Measurements from ENCODE around the gene AOPEP. TPM values are rescaled to one million over a fixed set of nuclear protein-coding genes. Genes with fewer than 3 reads are reported as not detected.

Gene AOPEP
- total RNA-seq, 1 donor from 2014 or later: 175 TPM

- Histone ChIP-seq H3K4me1 (peaks cover 4% of the 10 kb centered on the region), H3K36me3 (peaks cover 22% of the 10 kb centered on the region), H3K4me3 (no peak overlapping the region), H3K27ac (replicated peaks) (no peak overlapping the region), H3K9me3 (replicated peaks) (peaks cover 22% of the 10 kb centered on the region), H3K27me3 (ENCODE audit: low read depth) (no peaks in the 10 kb centered on the region)
- no peak for DNase-seq
- TF ChIP-seq CTCF (IDR thresholded peaks at IDR 0.05; ENCODE audit: borderline replicate concordance): no peak
- intact Hi-C loops (cut with micrococcal nuclease): no loop called here
Observed at GRCh38 chr9:94746541-94747370, 20.3 kb downstream of the AOPEP start.

GRCh38 chr9:94754976-94755475, 28.5 kb downstream of the AOPEP start:
- intact Hi-C loops (cut with micrococcal nuclease): no loop called here
- no peak overlapping the region for H3K27ac ChIP-seq (replicated peaks)
- peaks cover 5% of the 10 kb centered on the region for H3K9me3 ChIP-seq (replicated peaks)
- H3K36me3 ChIP-seq: peaks cover 7% of the 10 kb centered on the region
- DNase-seq: no peak
- H3K27me3 ChIP-seq (ENCODE audit: low read depth): no peaks in the 10 kb centered on the region
- no peaks in the 10 kb centered on the region for H3K4me1 ChIP-seq
- TF ChIP-seq CTCF (IDR thresholded peaks at IDR 0.05; ENCODE audit: borderline replicate concordance): no peak
- no peak overlapping the region for H3K4me3 ChIP-seq

DNA sequence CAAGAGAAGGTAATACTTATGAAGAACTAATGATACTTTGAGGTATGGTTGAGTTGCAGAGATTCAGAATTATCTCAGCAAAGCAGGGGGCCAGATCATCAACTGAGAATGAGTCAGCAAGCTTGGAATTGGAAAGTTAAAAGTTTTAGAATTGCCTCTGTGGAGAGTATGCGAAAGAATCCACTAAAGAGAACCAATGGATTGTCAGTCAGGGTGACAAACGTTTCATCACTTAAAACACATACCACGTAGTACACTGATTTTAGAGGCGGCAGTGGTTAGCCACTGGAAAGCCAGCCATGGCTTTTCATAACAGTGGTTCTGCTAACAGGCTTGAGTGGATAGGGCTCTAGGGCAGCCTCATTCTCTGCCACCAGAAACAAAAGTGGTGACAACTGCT, 30.7 kb downstream of the AOPEP start:
- TF ChIP-seq CTCF (IDR thresholded peaks at IDR 0.05; ENCODE audit: borderline replicate concordance): no peak
- Histone ChIP-seq H3K27ac (replicated peaks) (no peak overlapping the region), H3K4me3 (no peak overlapping the region), H3K27me3 (ENCODE audit: low read depth) (no peaks in the 10 kb centered on the region), H3K9me3 (replicated peaks) (no peaks in the 10 kb centered on the region), H3K4me1 (no peaks in the 10 kb centered on the region), H3K36me3 (peaks cover 10% of the 10 kb centered on the region)
- intact Hi-C loops (cut with micrococcal nuclease): no loop called here
- DNase-seq: no peak

DNA sequence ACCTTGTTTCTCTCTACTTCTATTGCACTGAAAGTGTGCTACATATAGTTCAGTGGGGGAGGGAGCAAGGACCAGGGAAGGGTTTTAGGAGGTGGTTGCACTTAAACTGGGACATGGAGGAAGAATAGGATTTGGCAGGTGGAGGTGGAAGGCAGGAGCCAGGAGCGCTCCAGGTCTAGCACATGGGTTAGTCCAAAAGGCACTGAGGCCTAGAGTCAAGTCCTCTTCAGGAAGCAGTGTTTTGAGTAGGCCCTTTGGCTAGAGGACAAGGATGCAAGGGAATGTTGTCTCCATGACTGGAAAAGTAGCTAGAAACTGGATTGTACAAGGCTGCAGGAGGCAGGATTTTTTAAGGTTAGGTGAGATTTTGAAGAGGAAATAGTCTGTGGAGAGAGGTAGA, 31.5 kb downstream of the AOPEP start:
- TF ChIP-seq CTCF (IDR thresholded peaks at IDR 0.05; ENCODE audit: borderline replicate concordance): no peak
- intact Hi-C loops (cut with micrococcal nuclease): no loop called here
- Histone ChIP-seq H3K27me3 (ENCODE audit: low read depth) (no peaks in the 10 kb centered on the region), H3K9me3 (replicated peaks) (no peaks in the 10 kb centered on the region), H3K4me3 (no peak overlapping the region), H3K4me1 (no peaks in the 10 kb centered on the region), H3K27ac (replicated peaks) (no peak overlapping the region), H3K36me3 (peaks cover 10% of the 10 kb centered on the region)
- no peak for DNase-seq

DNA sequence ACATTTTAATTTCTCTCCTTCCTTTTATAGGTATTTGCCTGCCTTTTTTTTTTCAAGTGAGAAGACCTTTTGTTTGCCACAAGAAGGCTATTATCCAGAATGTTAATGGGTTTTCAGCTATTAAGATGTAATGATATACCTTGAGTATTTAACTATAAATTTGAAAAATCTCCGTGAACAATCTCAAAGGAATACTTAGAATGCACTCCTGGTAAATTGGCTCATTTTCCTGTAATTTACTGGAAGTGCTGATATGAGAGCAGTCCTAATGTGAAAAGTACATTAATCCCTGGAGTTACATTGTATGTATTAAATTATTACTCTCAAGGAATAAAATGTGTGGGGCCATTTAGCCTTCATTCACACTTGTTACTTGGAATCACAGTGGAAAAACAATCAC, 32.4 kb downstream of the AOPEP start:
- Histone ChIP-seq H3K27ac (replicated peaks) (no peak overlapping the region), H3K27me3 (ENCODE audit: low read depth) (no peaks in the 10 kb centered on the region), H3K9me3 (replicated peaks) (no peaks in the 10 kb centered on the region), H3K4me1 (no peaks in the 10 kb centered on the region), H3K36me3 (peaks cover 10% of the 10 kb centered on the region), H3K4me3 (no peak overlapping the region)
- no peak for TF ChIP-seq CTCF (IDR thresholded peaks at IDR 0.05; ENCODE audit: borderline replicate concordance)
- DNase-seq: no peak
- intact Hi-C loops (cut with micrococcal nuclease): no loop called here
